NCI-H446 (cell line): Measurements from ENCODE around the gene KLHL4.
A peak's percentile ranks its signal among the peaks of the same experiment; 100 is the strongest.
"Not testable (repeated sequence)": the region's sequence is repeated elsewhere in the genome, so short reads cannot be mapped to it uniquely, and the experiment has no call there.

Experiments
- DNase-seq, 2 experiments: peaks; one replicate each; lab custom pipeline; 2025; lab: John Stamatoyannopoulos, UW

KLHL4 gene, protein sequence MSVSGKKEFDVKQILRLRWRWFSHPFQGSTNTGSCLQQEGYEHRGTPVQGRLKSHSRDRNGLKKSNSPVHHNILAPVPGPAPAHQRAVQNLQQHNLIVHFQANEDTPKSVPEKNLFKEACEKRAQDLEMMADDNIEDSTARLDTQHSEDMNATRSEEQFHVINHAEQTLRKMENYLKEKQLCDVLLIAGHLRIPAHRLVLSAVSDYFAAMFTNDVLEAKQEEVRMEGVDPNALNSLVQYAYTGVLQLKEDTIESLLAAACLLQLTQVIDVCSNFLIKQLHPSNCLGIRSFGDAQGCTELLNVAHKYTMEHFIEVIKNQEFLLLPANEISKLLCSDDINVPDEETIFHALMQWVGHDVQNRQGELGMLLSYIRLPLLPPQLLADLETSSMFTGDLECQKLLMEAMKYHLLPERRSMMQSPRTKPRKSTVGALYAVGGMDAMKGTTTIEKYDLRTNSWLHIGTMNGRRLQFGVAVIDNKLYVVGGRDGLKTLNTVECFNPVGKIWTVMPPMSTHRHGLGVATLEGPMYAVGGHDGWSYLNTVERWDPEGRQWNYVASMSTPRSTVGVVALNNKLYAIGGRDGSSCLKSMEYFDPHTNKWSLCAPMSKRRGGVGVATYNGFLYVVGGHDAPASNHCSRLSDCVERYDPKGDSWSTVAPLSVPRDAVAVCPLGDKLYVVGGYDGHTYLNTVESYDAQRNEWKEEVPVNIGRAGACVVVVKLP

DNA sequence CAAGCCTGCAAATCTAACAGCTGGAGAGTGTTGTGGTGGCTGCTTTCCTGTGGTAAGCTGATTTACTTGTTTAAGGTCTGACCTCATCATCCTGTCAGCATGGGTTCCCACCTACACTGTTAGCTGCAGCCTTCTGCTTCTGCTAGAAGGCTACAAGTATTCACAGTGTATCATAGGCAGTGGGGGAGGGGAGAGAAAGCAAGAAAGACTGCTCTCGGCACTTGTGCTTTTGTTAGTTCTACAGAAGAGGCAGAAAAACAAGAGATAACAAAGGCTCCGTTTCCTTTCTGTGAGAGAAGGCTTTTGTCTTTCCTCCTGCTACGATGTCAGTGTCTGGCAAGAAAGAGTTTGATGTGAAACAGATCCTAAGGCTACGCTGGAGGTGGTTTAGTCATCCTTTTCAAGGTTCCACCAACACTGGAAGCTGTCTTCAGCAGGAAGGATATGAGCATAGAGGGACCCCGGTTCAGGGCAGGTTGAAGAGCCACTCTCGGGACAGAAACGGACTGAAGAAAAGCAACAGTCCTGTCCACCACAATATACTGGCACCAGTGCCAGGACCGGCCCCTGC is at the start of gene KLHL4:
Gene KLHL4 (plus strand): TSS at position 232 of the 571 bp plus-strand sequence. CDS start 92 bp downstream, at position 324.
- peak in 1 of 2 experiments; percentile 30 for DNase-seq

DNA sequence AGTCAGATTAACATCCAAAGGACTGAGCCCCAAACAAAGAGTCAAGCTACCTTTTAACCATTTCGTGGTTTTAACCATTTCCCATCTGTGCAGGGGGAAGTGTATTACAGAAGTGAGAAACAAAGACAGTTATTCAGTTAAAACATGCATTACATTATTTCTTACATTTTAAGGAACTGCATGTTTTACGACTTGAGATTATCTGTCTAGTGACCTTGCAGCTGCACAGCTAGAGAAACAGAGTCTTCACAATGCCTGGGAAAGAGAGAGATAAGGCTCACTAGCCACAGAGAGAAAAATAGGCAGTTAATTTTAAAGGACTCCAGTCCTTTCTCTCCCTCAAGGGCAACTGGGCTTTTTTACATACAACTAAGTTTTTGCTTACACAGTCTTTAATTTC is 48.7 kb upstream of the KLHL4 start:
- no peak for DNase-seq

DNA sequence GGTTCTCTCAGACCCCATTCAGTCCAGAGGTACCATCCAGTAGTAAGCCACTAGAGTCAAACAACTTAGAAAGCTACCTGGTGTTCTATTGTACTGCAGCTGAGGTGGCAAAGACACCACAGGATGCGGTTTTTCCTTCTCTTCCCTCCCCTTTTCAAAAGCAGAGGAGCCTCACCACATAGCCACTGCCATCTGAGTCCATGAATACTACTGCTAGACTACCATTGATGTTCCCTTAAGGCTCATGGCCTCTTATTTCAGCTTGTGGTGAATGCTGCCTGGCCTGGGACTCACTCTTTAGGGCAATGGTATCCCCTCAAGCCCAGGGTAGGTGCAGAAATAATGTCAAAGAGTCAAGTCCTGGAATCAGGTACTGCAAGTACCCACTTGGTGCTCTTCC is 41.8 kb upstream of the KLHL4 start:
- no peak for DNase-seq

DNA sequence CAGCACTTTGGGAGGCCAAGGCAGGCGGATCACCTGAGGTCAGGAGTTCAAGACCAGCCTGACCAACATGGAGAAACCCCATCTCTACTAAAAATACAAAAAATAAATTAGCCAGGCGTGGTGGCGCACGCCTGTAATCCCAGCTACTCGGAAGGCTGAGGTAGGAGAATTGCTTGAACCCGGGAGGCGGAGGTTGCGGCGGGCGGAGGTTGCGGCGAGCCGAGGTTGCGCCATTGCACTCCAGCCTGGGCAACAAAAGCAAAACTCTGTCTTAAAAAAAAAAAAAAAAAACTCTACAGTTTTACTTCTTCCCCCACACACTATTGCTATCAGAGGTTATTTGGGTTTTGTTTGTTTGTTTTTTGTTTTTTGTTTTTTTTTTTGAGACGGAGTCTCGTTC is 38.9 kb upstream of the KLHL4 start:
- DNase-seq, result not testable (repeated sequence)

DNA sequence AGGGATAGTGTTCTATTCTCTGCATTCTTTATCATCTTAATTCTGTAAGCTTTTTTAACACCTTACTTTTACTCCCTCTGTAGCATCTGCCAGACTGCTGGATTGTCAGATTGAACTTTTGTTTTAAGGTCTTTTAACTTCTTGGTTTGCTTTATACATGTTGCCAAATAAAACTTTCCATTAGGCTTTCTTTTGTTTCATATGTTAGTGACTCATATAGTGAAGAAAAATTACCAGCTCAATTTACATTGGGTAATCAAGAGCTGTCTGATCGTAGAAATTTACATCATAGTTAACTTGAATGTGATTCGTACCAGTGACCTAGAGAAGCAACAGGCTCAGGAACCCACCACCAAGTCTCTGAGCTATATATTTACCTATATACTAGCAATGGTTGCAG is 28.5 kb upstream of the KLHL4 start:
- DNase-seq, result no peak

DNA sequence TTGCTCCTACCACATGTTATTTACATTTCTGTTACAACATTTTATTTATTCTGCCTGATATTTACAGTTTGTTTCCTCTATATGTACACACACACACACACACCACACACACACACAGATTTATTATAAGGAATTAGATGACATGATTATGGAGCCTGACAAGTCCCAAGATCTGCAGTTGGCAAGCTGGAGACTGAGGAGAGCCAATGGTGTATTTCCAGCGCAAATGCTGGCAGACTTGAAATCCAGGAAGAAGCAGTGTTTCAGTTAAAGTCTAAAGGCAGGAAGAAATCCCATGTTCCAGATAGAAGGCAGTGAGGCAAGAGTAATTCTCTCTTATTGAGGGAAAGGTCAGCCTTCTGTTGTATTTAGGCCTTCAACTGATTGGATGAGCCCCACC is 1.8 kb upstream of the KLHL4 start:
- peak; percentile 1 to 6 for DNase-seq

DNA sequence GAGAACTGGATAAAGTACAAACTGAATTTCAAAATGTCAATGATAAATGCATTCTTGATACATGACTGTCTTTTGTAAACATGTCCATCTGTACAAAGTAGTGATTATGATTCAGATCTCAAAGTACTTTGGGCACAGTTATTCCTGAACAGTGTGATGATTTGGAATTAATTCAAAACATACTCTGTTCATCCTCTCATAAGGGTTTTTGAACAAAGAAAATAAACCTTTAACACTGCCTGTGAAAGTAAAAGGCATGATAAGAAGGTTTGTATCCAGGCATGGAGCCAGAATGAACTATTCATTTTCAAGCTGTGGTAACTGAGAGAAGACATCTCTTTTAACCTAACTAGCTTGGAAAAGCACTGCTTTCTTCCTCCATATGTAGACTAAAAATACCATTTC is 883 bp upstream of the KLHL4 start:
- peak in 1 of 2 experiments; percentile 1 for DNase-seq

DNA sequence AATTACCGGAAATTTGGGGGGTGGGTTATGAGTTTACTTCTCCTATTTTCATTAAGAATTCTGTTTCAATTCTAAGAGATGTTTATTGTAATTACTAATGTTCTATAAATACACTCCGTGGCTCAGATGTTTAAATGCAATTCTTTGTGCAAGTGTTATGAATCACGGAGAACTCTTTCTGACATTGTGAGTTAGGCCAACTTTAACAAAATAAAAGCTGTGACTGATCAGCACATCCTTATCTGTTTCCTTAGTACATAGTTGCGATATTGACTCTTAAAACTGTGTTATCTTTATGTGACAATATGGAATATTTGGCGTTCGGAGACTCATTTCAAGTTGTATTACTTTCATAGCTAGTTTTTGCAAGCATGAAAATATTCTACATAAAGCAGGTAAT is 902 bp downstream of the KLHL4 start:
- DNase-seq, result no peak

DNA sequence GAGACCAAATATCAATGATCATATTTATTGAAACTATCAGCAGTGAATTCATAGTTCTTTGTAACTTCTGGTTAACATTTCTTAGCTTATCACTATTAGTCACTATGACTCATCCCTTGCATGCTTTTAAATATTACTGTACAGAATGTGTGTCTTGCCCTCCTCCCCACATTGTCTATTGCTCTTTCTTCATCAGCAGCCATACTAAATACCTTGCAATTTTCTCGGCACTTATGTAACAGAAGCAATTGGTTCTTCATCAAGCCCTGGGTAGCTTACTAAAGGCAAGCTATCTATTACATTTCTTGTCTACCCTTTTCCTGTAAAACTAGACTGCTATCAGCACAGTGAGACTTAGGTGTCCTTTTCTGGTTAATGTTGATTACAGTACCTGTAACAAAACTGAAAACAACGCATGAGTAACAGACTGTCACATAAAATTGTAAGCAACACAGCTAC is 8.2 kb downstream of the KLHL4 start:
- DNase-seq, result no peak

DNA sequence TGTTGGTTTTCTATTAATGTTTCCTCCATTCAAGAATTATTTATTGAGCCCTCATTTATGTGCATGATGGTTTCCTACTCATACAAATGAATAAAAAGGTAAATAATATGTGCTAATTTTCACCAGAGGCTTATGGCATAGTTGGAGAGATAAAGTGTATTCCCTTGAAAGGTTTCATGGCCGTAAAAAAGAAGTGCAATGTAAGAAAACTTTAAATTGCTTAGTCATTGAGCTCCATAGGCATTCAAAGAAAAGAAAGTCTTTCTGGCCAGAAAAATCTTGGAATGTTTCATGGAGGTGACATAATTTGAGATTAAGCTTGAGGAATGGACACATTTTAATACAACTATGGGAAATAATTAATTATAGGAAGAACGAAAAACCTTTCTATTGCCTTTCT is 8.7 kb downstream of the KLHL4 start:
- no peak for DNase-seq

DNA sequence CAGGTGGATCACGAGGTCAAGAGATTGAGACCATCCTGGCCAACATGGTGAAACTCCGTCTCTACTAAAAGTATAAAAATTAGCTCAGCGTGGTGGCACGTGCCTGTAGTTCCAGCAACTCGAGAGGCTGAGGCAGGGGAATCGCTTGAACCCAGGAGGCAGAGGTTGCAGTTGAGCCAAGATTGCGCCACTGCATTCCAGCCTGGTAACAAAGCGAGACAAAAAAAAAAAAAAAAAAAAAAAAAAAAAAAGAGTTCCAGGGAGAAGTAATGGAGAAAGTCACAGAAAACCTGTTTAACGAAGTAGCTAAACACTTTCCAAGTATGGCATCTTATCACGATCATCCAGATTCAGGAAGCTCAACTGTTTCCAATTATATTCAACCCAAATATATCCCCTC is 10.9 kb downstream of the KLHL4 start:
- DNase-seq, result no peak

DNA sequence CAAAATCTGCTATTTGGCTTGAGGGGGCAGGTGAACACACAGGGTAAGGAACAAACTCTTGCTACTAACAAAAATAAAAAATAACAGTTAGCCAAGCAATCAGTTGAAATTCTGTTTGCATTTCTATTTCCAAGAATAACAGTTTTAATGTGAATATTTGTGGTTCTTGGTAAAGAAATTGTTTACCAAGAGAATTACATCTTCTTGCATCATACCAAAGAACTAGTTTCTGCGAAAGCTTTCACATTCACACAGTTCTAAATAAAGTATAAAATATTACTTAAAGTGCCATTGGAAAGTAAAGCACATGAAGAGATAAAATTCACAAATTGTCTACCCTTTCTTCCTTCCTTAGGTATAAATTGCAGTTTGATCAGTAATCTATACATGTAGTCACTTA is 54.4 kb downstream of the KLHL4 start:
- DNase-seq, result no peak

DNA sequence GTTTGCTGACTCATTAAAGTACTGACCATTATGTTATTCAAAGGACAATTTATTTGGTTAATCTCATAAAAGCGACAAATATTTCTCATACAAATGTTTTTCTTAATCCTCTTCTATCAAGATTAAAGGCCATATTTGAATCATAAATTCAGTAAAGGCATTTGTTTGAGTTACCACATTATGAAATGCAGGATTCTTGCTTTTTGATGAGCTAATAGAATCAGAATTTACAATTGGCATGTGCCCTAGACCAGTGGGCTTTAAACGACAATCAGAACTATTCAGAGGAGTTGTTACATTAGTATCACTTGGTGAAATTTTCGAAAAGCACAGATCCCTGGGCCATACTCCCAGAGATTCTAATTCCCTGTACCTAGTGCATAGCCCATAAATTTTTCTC is 55.3 kb downstream of the KLHL4 start:
- DNase-seq, result no peak

DNA sequence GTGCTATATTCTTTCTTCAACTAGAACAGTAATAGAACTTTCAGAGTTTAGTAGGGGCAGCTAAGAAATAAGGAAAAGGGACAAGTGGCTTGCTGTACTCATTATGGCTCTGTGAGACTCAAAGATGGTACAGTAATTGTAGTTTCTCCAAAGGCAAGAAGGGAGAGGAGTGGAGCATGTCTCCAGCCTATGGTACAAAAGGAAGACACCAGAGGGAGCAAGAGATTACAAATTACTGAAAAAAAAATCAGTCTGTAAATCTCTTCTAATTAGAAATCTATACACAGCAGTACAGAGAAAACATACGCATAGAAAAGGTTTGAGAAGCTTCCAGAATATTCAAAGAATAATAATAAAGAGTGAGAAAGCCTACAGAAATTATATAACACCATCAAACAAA is 61.4 kb downstream of the KLHL4 start:
- no peak for DNase-seq

DNA sequence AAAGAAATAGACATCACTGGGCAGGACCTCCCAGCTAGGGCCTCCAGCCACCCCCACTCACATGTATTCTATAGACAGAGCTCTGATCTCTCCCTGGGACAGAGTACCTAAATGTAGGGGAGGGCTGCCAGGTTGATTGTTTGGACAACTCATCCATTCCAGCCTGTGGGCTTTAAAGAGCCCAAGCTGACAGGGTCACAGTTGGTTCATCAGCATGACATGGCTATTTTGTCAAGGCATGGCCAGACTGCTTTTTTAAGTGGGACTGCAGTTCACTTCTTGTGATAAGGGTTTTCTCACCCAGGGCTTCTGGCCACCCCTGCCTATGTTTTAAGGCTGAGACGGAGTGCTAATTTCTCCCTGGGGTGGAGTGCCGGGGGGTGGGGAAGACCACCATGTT is 63.3 kb downstream of the KLHL4 start:
- DNase-seq, result no peak

DNA sequence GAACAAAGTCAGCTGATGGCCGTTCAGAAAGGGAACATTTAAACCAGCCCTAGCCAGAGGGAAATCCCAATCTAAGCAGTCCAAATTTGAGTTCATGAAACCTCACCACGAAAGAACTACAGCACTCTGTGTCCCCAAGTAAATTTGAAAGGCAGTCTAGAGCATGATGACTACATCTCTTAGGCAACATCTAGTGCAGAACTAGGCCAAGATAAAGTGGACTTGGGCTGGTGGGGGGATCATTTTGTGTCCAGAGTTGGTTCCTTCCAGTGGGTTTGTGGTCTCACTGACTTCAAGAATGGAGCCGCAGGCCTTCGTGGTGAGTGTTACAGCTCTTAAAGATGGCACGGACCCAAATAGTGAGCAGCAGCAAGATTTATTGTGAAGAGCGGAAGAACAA is 64.9 kb downstream of the KLHL4 start:
- DNase-seq, result no peak

DNA sequence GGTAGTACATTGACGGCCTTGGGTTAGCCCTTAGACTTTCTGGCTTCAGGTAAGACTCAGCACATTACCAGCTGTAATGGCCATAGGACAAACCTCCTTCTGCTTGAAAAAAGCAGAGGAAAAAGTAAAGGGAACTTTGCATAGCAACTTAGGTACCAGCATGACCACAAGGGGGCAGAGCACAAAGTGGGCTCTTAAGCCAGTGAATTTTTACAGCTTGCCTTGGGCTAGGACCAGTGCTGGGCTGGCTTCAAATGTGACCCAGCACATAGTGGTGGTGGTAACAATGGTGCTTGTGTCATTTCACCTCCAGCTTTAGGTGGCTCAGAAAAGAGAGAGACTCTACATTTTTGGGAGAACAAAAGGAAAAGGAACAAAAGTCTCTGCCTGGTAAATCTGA is 66.1 kb downstream of the KLHL4 start:
- no peak for DNase-seq

DNA sequence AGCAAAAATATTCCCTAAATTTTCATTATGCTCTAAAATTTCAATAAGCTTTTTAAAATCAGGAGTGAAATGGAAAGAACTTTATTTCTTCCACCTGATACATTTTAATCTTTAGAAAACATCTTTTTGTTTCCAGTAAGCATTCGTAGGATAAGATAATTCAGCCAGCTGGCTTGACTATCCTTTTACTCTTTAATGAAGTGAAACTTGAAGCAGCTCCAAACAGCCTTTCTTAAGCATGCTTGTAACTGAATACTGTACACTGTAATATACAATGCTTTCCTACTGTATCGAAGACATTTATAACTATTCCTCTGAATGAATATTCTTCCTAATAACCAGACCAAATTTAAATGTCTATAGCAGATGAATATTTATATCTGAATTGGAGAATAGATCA is 98.8 kb downstream of the KLHL4 start:
- no peak for DNase-seq

DNA sequence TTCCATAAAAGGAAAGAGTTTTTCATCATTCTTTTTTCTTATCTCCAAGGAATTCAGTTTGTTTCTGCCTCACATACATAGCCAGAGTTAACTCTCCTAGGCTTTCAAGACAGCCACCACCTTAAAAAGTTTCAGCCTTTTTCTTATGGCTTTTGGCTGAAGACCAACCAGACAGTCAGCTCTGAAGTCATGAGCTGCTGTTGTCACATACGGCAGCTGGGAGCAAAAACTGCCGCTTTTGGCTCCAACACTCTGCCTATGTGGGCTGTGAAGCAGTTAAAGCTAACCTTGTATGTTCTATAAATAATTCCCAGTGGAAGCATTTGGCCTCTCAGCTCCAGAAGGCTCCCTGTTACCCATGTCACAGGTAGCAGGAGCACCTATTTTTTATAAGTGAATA is 104.1 kb downstream of the KLHL4 start:
- DNase-seq, result peak in 1 of 2 experiments; percentile 4

DNA sequence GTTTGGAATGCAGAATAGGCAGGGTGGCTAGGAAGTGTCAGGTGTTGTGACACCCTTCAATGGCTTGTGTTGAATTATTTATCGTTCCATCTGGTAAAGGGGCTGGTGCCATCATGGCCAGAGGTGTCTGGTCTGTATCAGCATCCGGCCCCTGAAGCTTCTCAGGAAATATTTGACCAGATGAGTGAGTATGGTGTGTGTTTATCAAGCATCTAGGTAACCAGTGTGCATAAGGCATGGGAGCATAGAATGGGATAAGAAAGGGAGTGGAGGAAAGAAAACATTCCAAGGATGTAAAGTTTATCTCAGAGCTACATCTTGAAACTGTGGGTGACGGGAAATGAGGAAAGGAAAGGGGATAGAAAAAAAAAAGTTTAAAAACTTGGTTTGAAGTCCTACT is 109.4 kb downstream of the KLHL4 start:
- DNase-seq, result no peak

DNA sequence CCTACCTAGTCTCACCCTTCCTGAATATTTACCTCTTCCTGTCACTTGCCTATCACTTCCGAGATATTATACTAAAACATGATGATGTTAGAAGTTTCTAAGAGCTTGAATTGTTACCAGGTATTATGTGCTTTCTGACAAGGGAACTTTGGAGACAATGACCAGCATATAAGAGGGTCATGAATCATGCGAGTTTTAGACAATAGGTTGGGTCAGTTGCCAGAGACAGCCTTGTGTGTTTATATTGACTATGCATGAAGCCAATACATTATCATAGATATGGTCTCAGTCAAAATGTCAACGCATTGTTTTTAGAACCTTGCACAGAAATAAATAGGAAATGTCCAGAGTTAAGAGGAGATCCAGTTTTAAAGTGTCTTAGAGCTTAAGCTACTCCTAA is 116.8 kb downstream of the KLHL4 start:
- no peak for DNase-seq

DNA sequence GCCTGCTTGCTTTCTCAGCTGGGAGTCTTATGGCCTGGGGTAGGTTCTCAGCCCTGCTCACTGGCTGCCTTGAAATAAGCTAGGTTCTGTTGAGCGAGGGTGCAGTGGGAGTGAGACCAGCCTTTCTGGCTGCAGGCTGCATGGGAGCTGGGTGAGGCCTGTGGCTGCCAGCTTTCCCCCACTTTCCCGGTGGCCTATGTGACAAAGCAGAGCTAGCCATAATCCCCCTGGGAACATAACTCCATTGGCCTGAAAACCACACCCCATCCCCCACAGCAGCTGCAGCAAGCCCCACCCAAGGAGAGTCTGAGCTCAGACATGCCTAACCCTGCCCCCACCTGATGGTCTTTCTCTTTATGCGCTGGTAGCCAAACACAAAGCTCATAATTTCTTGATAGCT is 118.9 kb downstream of the KLHL4 start:
- no peak for DNase-seq

DNA sequence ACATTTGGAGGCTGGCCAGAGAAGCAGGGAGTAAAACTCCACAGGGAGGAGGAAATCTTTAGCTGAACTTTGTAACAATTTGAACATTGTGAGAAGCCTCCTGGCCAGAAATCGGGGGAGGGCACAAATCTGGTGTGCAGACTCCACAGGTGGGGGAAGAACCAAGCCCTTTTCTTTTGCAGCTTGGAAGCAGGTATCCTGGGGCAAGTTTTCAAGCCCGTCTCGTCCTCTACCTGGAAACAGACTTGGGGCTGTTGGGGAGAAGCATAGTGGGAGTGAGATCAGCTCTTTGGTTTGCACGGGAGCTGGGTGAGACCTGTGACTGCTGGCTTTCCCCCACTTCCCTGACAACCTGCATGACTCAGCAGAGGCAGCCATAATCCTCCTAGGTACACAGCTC is 123.8 kb downstream of the KLHL4 start:
- not testable (repeated sequence) for DNase-seq
